Measurements from ENCODE around the gene DUOX1.

DUOX1 gene

DNA sequence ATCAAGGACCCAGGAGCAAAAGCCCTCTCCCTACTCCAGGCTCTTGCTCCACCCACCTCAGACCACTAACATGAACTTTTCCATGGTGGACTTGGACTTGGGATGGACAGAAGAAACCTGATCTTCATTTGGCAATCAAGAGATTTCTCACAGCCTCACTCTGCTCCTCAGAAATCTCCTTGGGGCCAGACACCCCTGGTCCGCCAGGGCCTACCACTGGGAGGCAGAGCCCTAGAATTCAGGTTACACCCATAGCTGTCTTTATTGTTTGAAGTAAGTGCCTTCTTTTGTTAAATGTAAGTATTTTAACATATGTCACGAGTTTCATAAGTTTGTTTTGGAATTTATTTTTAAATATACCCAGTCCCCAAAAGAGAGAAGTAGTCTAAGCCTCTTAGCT, 44.8 kb downstream of the DUOX1 start:
- Histone ChIP-seq H3K36me3 (ENCODE audit: low read depth) (no peaks in the 10 kb centered on the region), H3K9me3 (ENCODE audit: severe bottlenecking) (no peaks in the 10 kb centered on the region), H3K4me1 (ENCODE audit: insufficient read depth, poor library complexity, severe bottlenecking) (no peaks in the 10 kb centered on the region), H3K4me3 (ENCODE audit: severe bottlenecking) (no peak overlapping the region), H3K27ac (ENCODE audit: poor library complexity, severe bottlenecking) (no peak overlapping the region), H3K27me3 (ENCODE audit: insufficient read depth, poor library complexity, severe bottlenecking) (no peaks in the 10 kb centered on the region)
- DNase-seq (ENCODE audit: low spot score), result no peak
- no peak for ATAC-seq (ENCODE audit: low read depth)
- TF ChIP-seq, protein P1, sequence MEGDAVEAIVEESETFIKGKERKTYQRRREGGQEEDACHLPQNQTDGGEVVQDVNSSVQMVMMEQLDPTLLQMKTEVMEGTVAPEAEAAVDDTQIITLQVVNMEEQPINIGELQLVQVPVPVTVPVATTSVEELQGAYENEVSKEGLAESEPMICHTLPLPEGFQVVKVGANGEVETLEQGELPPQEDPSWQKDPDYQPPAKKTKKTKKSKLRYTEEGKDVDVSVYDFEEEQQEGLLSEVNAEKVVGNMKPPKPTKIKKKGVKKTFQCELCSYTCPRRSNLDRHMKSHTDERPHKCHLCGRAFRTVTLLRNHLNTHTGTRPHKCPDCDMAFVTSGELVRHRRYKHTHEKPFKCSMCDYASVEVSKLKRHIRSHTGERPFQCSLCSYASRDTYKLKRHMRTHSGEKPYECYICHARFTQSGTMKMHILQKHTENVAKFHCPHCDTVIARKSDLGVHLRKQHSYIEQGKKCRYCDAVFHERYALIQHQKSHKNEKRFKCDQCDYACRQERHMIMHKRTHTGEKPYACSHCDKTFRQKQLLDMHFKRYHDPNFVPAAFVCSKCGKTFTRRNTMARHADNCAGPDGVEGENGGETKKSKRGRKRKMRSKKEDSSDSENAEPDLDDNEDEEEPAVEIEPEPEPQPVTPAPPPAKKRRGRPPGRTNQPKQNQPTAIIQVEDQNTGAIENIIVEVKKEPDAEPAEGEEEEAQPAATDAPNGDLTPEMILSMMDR (IDR thresholded peaks at IDR 0.05; ENCODE audit: poor library complexity, severe bottlenecking), result no peak

DNA sequence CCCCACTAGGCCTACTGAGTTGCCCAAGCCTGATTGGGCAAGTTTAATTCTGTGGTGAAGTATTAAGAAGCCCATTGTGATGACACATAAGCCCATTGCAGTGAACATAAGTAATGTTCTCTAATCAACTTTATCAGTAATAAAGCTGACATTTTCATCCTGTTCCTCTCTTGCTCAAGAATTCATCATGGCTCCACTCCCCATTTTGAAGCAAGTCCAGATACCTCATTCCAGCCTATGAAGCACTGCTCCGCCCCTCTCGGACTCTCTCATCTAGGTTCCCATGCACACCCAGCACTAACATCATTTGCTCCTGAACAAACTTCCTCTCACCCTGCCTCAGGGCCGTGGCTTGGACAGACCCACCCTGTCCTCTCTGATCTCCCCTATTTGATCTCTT, 47.5 kb downstream of the DUOX1 start:
- TF ChIP-seq, protein P1 (IDR thresholded peaks at IDR 0.05; ENCODE audit: poor library complexity, severe bottlenecking), result no peak

DNA sequence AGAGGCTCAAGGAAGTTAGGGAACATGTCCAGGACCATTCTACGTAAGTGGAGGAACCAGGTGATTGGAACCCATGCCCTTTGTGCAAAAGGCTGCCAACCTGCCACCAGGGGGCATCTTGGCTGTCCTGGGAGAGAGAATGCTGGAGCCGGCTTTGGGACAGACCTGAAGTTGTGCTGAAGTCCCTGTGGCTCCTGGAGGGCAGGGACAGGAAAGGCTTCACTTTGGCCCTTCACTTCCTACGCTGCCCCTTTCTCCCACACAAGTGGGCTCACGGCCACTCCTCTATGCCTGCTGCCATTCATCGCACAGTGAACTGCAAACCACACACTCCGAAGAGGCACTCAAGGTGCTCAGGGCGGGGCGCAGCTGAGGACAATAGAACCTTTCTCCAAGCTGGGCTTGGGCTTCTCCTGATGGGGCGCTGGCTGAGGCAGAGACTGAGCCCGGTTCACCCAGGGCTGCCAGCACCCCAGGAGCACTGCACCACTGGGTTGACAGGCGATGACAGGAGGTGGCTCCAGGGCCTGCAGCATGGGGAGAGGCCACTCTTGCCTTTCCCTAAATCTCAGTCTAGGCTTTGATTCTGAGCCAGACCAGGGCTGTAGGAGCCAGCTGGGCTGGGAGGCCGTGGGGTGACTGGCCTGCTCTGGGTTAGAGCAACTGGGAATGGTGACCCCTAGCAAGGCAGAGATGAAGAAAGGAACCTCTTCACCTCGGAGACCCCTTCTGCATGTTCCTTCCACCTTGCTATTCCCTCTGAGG, 49.6 kb downstream of the DUOX1 start:
- Histone ChIP-seq H3K9me3 (ENCODE audit: severe bottlenecking) (no peaks in the 10 kb centered on the region), H3K27ac (ENCODE audit: poor library complexity, severe bottlenecking) (no peak overlapping the region), H3K36me3 (ENCODE audit: low read depth) (no peaks in the 10 kb centered on the region), H3K4me3 (ENCODE audit: severe bottlenecking) (no peak overlapping the region), H3K4me1 (ENCODE audit: insufficient read depth, poor library complexity, severe bottlenecking) (no peaks in the 10 kb centered on the region), H3K27me3 (ENCODE audit: insufficient read depth, poor library complexity, severe bottlenecking) (no peaks in the 10 kb centered on the region)
- TF ChIP-seq, protein P1 (IDR thresholded peaks at IDR 0.05; ENCODE audit: poor library complexity, severe bottlenecking), result peak; percentile 51
- no peak for ATAC-seq (ENCODE audit: low read depth)
- no peak for DNase-seq (ENCODE audit: low spot score)

More for the DNA sequence above, 47.5 kb downstream of the DUOX1 start:
- DNase-seq (ENCODE audit: low spot score) (no peak), ATAC-seq (ENCODE audit: low read depth) (no peak)
- Histone ChIP-seq H3K27me3 (ENCODE audit: insufficient read depth, poor library complexity, severe bottlenecking) (no peaks in the 10 kb centered on the region), H3K4me1 (ENCODE audit: insufficient read depth, poor library complexity, severe bottlenecking) (no peaks in the 10 kb centered on the region), H3K9me3 (ENCODE audit: severe bottlenecking) (no peaks in the 10 kb centered on the region), H3K36me3 (ENCODE audit: low read depth) (no peaks in the 10 kb centered on the region), H3K4me3 (ENCODE audit: severe bottlenecking) (no peak overlapping the region), H3K27ac (ENCODE audit: poor library complexity, severe bottlenecking) (no peak overlapping the region)

DNA sequence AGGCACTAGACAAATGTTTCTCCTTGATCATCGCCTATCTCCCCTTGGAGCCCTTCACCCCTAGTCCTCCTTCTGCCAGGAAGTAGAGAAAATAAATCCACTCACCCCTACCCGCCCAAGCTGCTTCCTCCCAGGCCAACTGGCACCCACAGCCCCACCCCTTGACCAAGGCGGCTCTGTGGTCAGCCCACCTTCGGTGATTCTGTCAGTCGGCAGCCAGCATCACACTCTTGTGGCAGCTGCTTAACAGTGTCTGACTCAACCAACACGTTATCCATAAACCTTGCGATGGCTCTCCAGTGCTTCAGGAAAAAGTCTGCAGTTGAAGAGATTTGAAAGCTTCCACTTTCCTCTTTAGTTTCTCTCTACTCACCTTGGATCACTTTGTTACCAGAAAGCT, 50.4 kb downstream of the DUOX1 start:
- no peaks in the 10 kb centered on the region for H3K36me3 ChIP-seq (ENCODE audit: low read depth)
- no peak for DNase-seq (ENCODE audit: low spot score)

More for the DNA sequence above, 50.4 kb downstream of the DUOX1 start:
- TF ChIP-seq, protein P1 (IDR thresholded peaks at IDR 0.05; ENCODE audit: poor library complexity, severe bottlenecking), result no peak
- ATAC-seq (ENCODE audit: low read depth), result no peak
- Histone ChIP-seq H3K27me3 (ENCODE audit: insufficient read depth, poor library complexity, severe bottlenecking) (no peaks in the 10 kb centered on the region), H3K9me3 (ENCODE audit: severe bottlenecking) (no peaks in the 10 kb centered on the region), H3K4me3 (ENCODE audit: severe bottlenecking) (no peak overlapping the region), H3K27ac (ENCODE audit: poor library complexity, severe bottlenecking) (no peak overlapping the region), H3K4me1 (ENCODE audit: insufficient read depth, poor library complexity, severe bottlenecking) (no peaks in the 10 kb centered on the region)
